ENCODE data around the gene XCL2. TPM values are rescaled to one million over a fixed set of nuclear protein-coding genes. Genes with fewer than 3 reads are reported as not detected.

Gene XCL2
- total RNA-seq, 3 donors from 2014 or later, result 0.58 to 3.3 (median 1.3) TPM

GRCh38 chr1:168512864-168513595, 30.8 kb downstream of the XCL2 start:
- peak; percentile 61 for ATAC-seq

DNA sequence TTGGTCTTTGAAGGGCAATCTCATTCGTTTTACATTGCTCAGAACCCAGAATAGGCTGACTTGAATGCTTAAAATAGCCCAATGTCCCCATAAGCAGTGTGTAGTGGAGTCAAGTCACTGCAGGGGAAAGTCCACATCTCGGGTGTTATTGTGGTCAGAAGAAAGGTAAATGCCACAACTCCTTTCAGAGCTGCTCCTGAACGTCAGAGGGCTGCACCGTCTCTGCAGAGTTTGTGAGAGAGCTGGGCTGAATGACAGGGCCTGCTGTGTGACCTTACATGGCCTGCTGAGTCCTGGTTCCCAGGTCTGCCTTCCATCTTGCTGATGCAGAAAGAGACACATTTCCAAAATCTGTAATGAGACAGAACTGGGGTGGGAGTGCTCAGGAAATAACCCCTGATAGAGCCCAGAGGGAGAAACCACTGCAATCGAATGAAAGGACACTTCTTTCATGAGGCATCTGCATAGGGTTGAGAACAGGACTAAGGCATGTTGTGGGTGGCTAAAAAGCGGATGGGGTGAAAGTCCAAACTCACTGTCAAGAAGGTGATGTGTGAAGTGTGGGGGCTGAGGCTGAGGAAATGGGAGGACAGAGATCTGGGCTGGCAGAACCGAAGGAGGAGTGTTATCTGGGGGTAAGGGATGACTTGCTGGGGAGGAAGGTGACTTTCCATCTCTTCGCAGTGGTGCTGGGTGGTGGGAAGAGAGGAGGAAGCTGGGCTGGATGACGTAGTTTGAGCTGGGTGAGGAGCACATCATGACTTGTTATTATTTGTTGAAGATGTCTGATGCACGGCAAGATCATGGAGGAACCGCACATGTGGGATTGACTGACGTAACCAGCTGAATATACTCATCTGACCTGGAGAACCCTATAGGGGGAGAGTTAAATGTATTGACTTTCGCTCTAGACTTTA, 33.7 kb downstream of the XCL2 start:
- DNase-seq, result no peak
- H3K4me3 ChIP-seq, result no peak overlapping the region
- no peaks in the 10 kb centered on the region for H3K9me3 ChIP-seq
- H3K36me3 ChIP-seq (ENCODE audit: low read depth), result no peaks in the 10 kb centered on the region
- peak; percentile 11 for ATAC-seq
- intact Hi-C loops (cut with DNase I, micrococcal nuclease), result no loop called here
- no peaks in the 10 kb centered on the region for H3K4me1 ChIP-seq (ENCODE audit: low read depth)
- TF ChIP-seq CTCF (IDR thresholded peaks at IDR 0.05), result no peak

More at GRCh38 chr1:168512864-168513595, 30.8 kb downstream of the XCL2 start:
- Histone ChIP-seq H3K9me3 (no peaks in the 10 kb centered on the region), H3K4me1 (ENCODE audit: low read depth) (no peaks in the 10 kb centered on the region), H3K4me3 (no peak overlapping the region), H3K36me3 (ENCODE audit: low read depth) (no peaks in the 10 kb centered on the region)
- no peak for TF ChIP-seq CTCF (IDR thresholded peaks at IDR 0.05)
- intact Hi-C loops (cut with DNase I, micrococcal nuclease), result no loop called here
- DNase-seq, result no peak

DNA sequence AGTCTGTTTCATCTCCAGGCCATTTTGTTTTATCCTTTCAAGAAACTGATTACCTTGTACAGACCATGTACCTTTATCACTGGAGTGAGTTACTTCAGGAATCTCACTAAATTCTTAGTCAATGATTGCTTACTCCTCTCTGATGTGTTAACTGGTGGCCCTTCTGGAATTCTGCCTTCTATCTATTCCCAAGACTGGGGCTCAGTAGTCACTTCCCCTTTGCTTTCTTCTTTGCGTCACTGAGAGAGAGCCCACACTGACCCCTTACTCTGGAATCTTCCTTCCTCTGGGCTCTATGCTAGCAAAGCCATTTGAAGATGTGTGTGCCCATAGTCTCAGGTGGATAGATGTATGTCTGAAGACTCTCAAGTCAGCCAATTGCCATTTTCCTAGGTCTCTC, 34.6 kb downstream of the XCL2 start:
- no peaks in the 10 kb centered on the region for H3K9me3 ChIP-seq
- no peaks in the 10 kb centered on the region for H3K36me3 ChIP-seq (ENCODE audit: low read depth)
- no peak for DNase-seq
- TF ChIP-seq CTCF (IDR thresholded peaks at IDR 0.05), result no peak
- H3K4me3 ChIP-seq, result no peak overlapping the region
- intact Hi-C loops (cut with DNase I, micrococcal nuclease), result no loop called here
- H3K4me1 ChIP-seq (ENCODE audit: low read depth), result no peaks in the 10 kb centered on the region
- ATAC-seq, result no peak

DNA sequence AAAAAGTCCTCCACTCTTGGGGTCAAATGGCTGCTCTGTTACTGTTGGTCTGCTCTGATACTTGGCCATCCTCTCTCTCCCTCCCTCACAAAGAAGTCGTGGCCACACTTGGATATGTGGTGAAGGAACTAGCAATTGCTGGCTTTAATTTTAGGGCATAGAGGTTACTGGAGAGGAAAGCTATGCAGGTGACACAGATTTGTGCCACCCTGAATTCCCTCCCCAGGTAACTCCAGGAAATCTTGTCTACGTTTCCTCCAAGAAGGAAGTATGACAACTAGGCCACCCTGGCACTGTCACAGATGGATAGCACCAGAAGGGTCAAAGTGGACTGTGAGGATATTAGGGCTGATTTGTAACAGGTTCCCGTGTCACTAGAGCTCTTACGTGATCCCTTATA, 36.0 kb downstream of the XCL2 start:
- H3K4me1 ChIP-seq (ENCODE audit: low read depth), result no peaks in the 10 kb centered on the region
- intact Hi-C loops (cut with DNase I, micrococcal nuclease), result no loop called here
- H3K36me3 ChIP-seq (ENCODE audit: low read depth), result no peaks in the 10 kb centered on the region
- H3K9me3 ChIP-seq, result no peaks in the 10 kb centered on the region
- no peak for ATAC-seq
- no peak for DNase-seq
- no peak for TF ChIP-seq CTCF (IDR thresholded peaks at IDR 0.05)
- H3K4me3 ChIP-seq, result no peak overlapping the region

DNA sequence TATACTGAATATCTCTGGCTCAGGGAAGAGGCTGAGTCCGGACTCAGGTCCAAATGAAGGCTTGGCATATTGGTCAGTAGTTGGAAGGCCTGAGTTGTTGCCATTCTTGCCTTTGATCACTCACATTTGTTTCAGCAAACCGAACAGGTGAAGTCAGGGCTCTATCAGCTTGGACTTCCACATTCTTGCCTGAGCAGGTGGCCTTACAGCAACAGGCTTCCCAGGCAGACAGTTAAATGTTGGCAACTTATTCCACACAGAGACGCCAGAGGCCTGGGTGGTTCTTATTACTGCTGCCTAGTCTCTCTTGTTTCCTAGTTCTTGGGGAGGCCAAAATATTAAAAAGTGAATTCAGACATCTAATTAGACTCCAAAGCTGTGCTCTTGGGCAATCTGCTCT, 36.6 kb downstream of the XCL2 start:
- no peaks in the 10 kb centered on the region for H3K4me1 ChIP-seq (ENCODE audit: low read depth)
- H3K36me3 ChIP-seq (ENCODE audit: low read depth), result no peaks in the 10 kb centered on the region
- ATAC-seq (no peak), DNase-seq (no peak)
- H3K4me3 ChIP-seq, result no peak overlapping the region
- TF ChIP-seq CTCF (IDR thresholded peaks at IDR 0.05), result no peak
- H3K9me3 ChIP-seq, result no peaks in the 10 kb centered on the region
- intact Hi-C loops (cut with DNase I, micrococcal nuclease), result no loop called here
